Astrocyte (in vitro differentiated cells and primary cell): ENCODE measurements around the gene PCED1B. TPM values are rescaled to one million over a fixed set of nuclear protein-coding genes. Genes with fewer than 3 reads are reported as not detected.
"Not testable (repeated sequence)": the region's sequence is repeated elsewhere in the genome, so short reads cannot be mapped to it uniquely, and the experiment has no call there.

Experiments
- DNase-seq: peaks from one replicate; pipeline ENCODE4 v3.0.0-alpha.2; 2010; ENCODE audit warnings: low read depth
- FAIRE-seq: peaks from 2 replicates; lab custom pipeline; 2011; peaks lifted over from hg19 to GRCh38; lab: Jason Lieb, UNC
- H2AFZ ChIP-seq: 2 replicates; pipeline ENCODE4 v1.6.0; 2012; ENCODE audit warnings: low read depth, low read length, inconsistent platforms
- H3K27ac ChIP-seq: 2 replicates; pipeline ENCODE4 v1.5.1; 2011; ENCODE audit warnings: low read depth, low read length, inconsistent platforms
- H3K27me3 ChIP-seq: 2 replicates; pipeline ENCODE4 v1.6.0; 2011; ENCODE audit warnings: low read length, inconsistent platforms; ENCODE audit not compliant: insufficient read depth
- H3K36me3 ChIP-seq: 2 replicates; pipeline ENCODE4 v1.5.1; 2011; ENCODE audit warnings: low read length, inconsistent platforms; ENCODE audit not compliant: insufficient read depth
- H3K4me1 ChIP-seq: 2 replicates; pipeline ENCODE4 v1.5.1; 2011; ENCODE audit warnings: low read length, inconsistent platforms; ENCODE audit not compliant: insufficient read depth
- H3K4me2 ChIP-seq: 2 replicates; pipeline ENCODE4 v1.6.0; 2012; ENCODE audit warnings: low read length, inconsistent platforms
- H3K4me3 ChIP-seq: 2 replicates; pipeline ENCODE4 v1.5.1; 2011; ENCODE audit warnings: low read depth, mild to moderate bottlenecking, low read length, inconsistent platforms; ENCODE audit not compliant: insufficient read depth
- H3K79me2 ChIP-seq: 2 replicates; pipeline ENCODE4 v1.6.0; 2012; ENCODE audit warnings: mild to moderate bottlenecking, low read length, inconsistent platforms; ENCODE audit not compliant: insufficient read depth
- H3K9ac ChIP-seq: 2 replicates; pipeline ENCODE4 v1.6.0; 2012; ENCODE audit warnings: mild to moderate bottlenecking, low read length, inconsistent platforms
- H3K9me3 ChIP-seq: 2 replicates; pipeline ENCODE4 v1.5.1; 2012; ENCODE audit warnings: low read depth, mild to moderate bottlenecking, low read length, inconsistent platforms; ENCODE audit not compliant: insufficient read depth
- H4K20me1 ChIP-seq: 2 replicates; pipeline ENCODE4 v1.6.0; 2012; ENCODE audit warnings: low read length, inconsistent platforms; ENCODE audit not compliant: insufficient read depth
- H3K27ac Mint-ChIP-seq: one replicate; pipeline ENCODE4 v1.8.0; 2021; ENCODE audit warnings: mild to moderate bottlenecking, mixed read lengths; ENCODE audit not compliant: unreplicated experiment
- H3K27me3 Mint-ChIP-seq: one replicate; pipeline ENCODE4 v1.8.0; 2021; ENCODE audit warnings: low read depth, mixed read lengths; ENCODE audit not compliant: unreplicated experiment
- H3K36me3 Mint-ChIP-seq: one replicate; pipeline ENCODE4 v1.8.0; 2021; ENCODE audit warnings: low read depth, mixed read lengths; ENCODE audit not compliant: unreplicated experiment
- H3K4me1 Mint-ChIP-seq: one replicate; pipeline ENCODE4 v1.8.0; 2021; ENCODE audit warnings: low read depth, mixed read lengths; ENCODE audit not compliant: unreplicated experiment
- H3K4me3 Mint-ChIP-seq: one replicate; pipeline ENCODE4 v1.8.0; 2021; ENCODE audit warnings: mild to moderate bottlenecking, moderate library complexity, mixed read lengths; ENCODE audit not compliant: unreplicated experiment
- H3K9me3 Mint-ChIP-seq: one replicate; pipeline ENCODE4 v1.8.0; 2021; ENCODE audit warnings: mild to moderate bottlenecking, mixed read lengths; ENCODE audit not compliant: unreplicated experiment
- CTCF ChIP-seq: IDR thresholded peaks from 2 replicates; pipeline ENCODE4 v1.5.1; 2011; ENCODE audit warnings: low read depth, mild to moderate bottlenecking, inconsistent platforms, low read length, moderate library complexity; ENCODE audit not compliant: insufficient read depth
- EZH2 ChIP-seq: IDR thresholded peaks from 2 replicates; pipeline ENCODE4 v1.6.1; 2012; ENCODE audit warnings: mild to moderate bottlenecking, low read length, inconsistent platforms; ENCODE audit not compliant: insufficient read depth
- total RNA-seq: library from RNA; stranded (reverse); gene quantifications from 2 replicates; pipeline ENCODE4 v1.2.1, GENCODE V29; 2021

PCED1B gene
- total RNA-seq, 1 donor from 2014 or later, result 1.8 TPM

GRCh38 chr12:47111854-47112253, 32.4 kb downstream of the PCED1B start:
- H3K27ac ChIP-seq, result no peak overlapping the region
- Mint-ChIP-seq H3K36me3 (peaks cover 6% of the 10 kb centered on the region), H3K4me3 (no peak overlapping the region), H3K9me3 (no peaks in the 10 kb centered on the region), H3K27ac (no peak overlapping the region), H3K4me1 (no peaks in the 10 kb centered on the region), H3K27me3 (no peaks in the 10 kb centered on the region)
- DNase-seq (no peak), FAIRE-seq (no peak)
- no peaks in the 10 kb centered on the region for H3K79me2 ChIP-seq
- H3K9ac ChIP-seq, result no peak overlapping the region
- H3K4me2 ChIP-seq, result no peak overlapping the region
- H3K36me3 ChIP-seq, result peaks cover 4% of the 10 kb centered on the region
- H3K9me3 ChIP-seq, result no peaks in the 10 kb centered on the region
- TF ChIP-seq EZH2 (no peak), CTCF (no peak)
- H2AFZ ChIP-seq, result no peak overlapping the region
- H3K4me1 ChIP-seq, result no peaks in the 10 kb centered on the region
- no peaks in the 10 kb centered on the region for H4K20me1 ChIP-seq
- no peak overlapping the region for H3K4me3 ChIP-seq
- H3K27me3 ChIP-seq, result no peaks in the 10 kb centered on the region

GRCh38 chr12:47112679-47113078, 33.3 kb downstream of the PCED1B start:
- DNase-seq (no peak), FAIRE-seq (no peak)
- Histone ChIP-seq H3K9me3 (no peaks in the 10 kb centered on the region), H3K27ac (no peak overlapping the region), H4K20me1 (no peaks in the 10 kb centered on the region), H3K79me2 (no peaks in the 10 kb centered on the region), H3K27me3 (no peaks in the 10 kb centered on the region), H2AFZ (no peak overlapping the region), H3K36me3 (peaks cover 4% of the 10 kb centered on the region), H3K4me3 (no peak overlapping the region), H3K9ac (no peak overlapping the region), H3K4me1 (no peaks in the 10 kb centered on the region), H3K4me2 (no peak overlapping the region)
- TF ChIP-seq CTCF (no peak), EZH2 (no peak)
- H3K4me1 Mint-ChIP-seq, result no peaks in the 10 kb centered on the region
- H3K36me3 Mint-ChIP-seq, result peaks cover 4% of the 10 kb centered on the region
- no peaks in the 10 kb centered on the region for H3K27me3 Mint-ChIP-seq
- H3K9me3 Mint-ChIP-seq, result peaks cover 2% of the 10 kb centered on the region
- H3K27ac Mint-ChIP-seq, result no peak overlapping the region
- no peak overlapping the region for H3K4me3 Mint-ChIP-seq

GRCh38 chr12:47114481-47114892, 35.1 kb downstream of the PCED1B start:
- Mint-ChIP-seq H3K36me3 (peaks cover 4% of the 10 kb centered on the region), H3K27me3 (no peaks in the 10 kb centered on the region), H3K4me3 (no peak overlapping the region), H3K27ac (no peak overlapping the region), H3K4me1 (no peaks in the 10 kb centered on the region), H3K9me3 (peaks cover 2% of the 10 kb centered on the region)
- H3K36me3 ChIP-seq, result no peaks in the 10 kb centered on the region
- H3K4me2 ChIP-seq, result no peak overlapping the region
- no peaks in the 10 kb centered on the region for H4K20me1 ChIP-seq
- FAIRE-seq, result peak; percentile 59
- H3K9me3 ChIP-seq, result no peaks in the 10 kb centered on the region
- DNase-seq, result no peak
- H3K9ac ChIP-seq, result no peak overlapping the region
- H3K4me1 ChIP-seq, result no peaks in the 10 kb centered on the region
- H3K4me3 ChIP-seq, result no peak overlapping the region
- no peak overlapping the region for H3K27ac ChIP-seq
- no peaks in the 10 kb centered on the region for H3K79me2 ChIP-seq
- TF ChIP-seq EZH2 (no peak), CTCF (no peak)
- H2AFZ ChIP-seq, result no peak overlapping the region
- no peaks in the 10 kb centered on the region for H3K27me3 ChIP-seq

GRCh38 chr12:47117305-47117704, 37.9 kb downstream of the PCED1B start:
- not testable (repeated sequence) for H3K27ac Mint-ChIP-seq, H4K20me1 ChIP-seq, H3K9ac ChIP-seq, H3K27me3 Mint-ChIP-seq, H3K27me3 ChIP-seq, H3K27ac ChIP-seq, H3K9me3 Mint-ChIP-seq, H3K36me3 Mint-ChIP-seq, FAIRE-seq, DNase-seq, H2AFZ ChIP-seq, H3K4me1 Mint-ChIP-seq, H3K4me3 Mint-ChIP-seq, H3K36me3 ChIP-seq, H3K79me2 ChIP-seq, H3K4me2 ChIP-seq, H3K9me3 ChIP-seq, H3K4me3 ChIP-seq, H3K4me1 ChIP-seq
